OCI-LY3 (cell line): ENCODE measurements around the gene CLRN3.

Source experiments
- CTCF ChIP-seq: fragments of 200-600, 300-600 bp; sonication (generic); IDR thresholded peaks from 2 replicates; pipeline ENCODE4 v1.5.1; 2014; ENCODE audit warnings: antibody characterized with exemption, low read length, low read depth
- EZH2phosphoT487 ChIP-seq: fragments of 200-600 bp; shearing (Covaris generic); IDR thresholded peaks from 2 replicates; pipeline ENCODE4 v1.6.1; 2018; ENCODE audit warnings: antibody characterized with exemption, mixed run types, low read depth

- TF ChIP-seq CTCF (no peak), EZH2phosphoT487 (no peak)
Observed at GRCh38 chr10:127925471-127926207, 32.9 kb upstream of the CLRN3 start.
